C4-2B (cell line): ENCODE measurements around the gene SORCS2.

Experiments used
- CTCF ChIP-seq: fragments of 450-650 bp; conservative IDR thresholded peaks from 2 replicates; pipeline ENCODE4 v1.5.1; 2017; ENCODE audit warnings: mild to moderate bottlenecking
- ZFX ChIP-seq: fragments of 450-650 bp; IDR thresholded peaks from 2 replicates; pipeline ENCODE4 v1.6.1; 2017

- no peak for TF ChIP-seq ZFX
- TF ChIP-seq CTCF: no peak
Observed at GRCh38 chr4:7243609-7244330, 51.4 kb downstream of the SORCS2 start.
